ACHN (cell line): Measurements from ENCODE around the gene ZDHHC4.
"Not testable (repeated sequence)": the region's sequence is repeated elsewhere in the genome, so short reads cannot be mapped to it uniquely, and the experiment has no call there.

Source experiments
- DNase-seq: peaks from one replicate; pipeline ENCODE4 v3.0.0-alpha.2; 2015
- in situ Hi-C: cut with HindIII; loops from 2 replicates; pipeline ENCODE4 v1.10.0; 2017; ENCODE audit warnings: low sequenced_read_pairs, low pct_ligation_motif_present, low pct_unique_long_range_greater_than_20kb

Gene ZDHHC4

GRCh38 chr7:6622134-6622710, 45.0 kb downstream of the ZDHHC4 start:
- no peak for DNase-seq
- in situ Hi-C loops = no loop called here

GRCh38 chr7:6623589-6624245, 46.5 kb downstream of the ZDHHC4 start:
- no peak for DNase-seq

GRCh38 chr7:6624246-6624611, 47.0 kb downstream of the ZDHHC4 start:
- in situ Hi-C loops = no loop called here
- no peak for DNase-seq

More at GRCh38 chr7:6623589-6624245, 46.5 kb downstream of the ZDHHC4 start:
- in situ Hi-C loops = no loop called here

- in situ Hi-C loops = no loop called here
- DNase-seq = no peak
These were observed 50.8 kb downstream of the ZDHHC4 start for GRCh38 chr7:6628045-6628444.

- in situ Hi-C loops = no loop called here
- DNase-seq = no peak
These were observed 53.0 kb downstream of the ZDHHC4 start for GRCh38 chr7:6630007-6630849.

GRCh38 chr7:6631605-6632004, 54.4 kb downstream of the ZDHHC4 start:
- in situ Hi-C loops = no loop called here
- DNase-seq = no peak

- in situ Hi-C loops = no loop called here
These were observed 56.8 kb downstream of the ZDHHC4 start for GRCh38 chr7:6634021-6634420.

GRCh38 chr7:6634971-6635370, 57.7 kb downstream of the ZDHHC4 start:
- in situ Hi-C loops = not testable (repeated sequence)
- peak; percentile 16 for DNase-seq

More at GRCh38 chr7:6634021-6634420, 56.8 kb downstream of the ZDHHC4 start:
- no peak for DNase-seq

GRCh38 chr7:6636741-6637543, 59.7 kb downstream of the ZDHHC4 start, which contains the start of gene ZNF316:
ZNF316 (plus strand) TSS chr7:6637318; CDS start chr7:6642410, 5,092 bp downstream.
- in situ Hi-C loops = no loop called here

GRCh38 chr7:6637544-6638229, 60.4 kb downstream of the ZDHHC4 start:
- peak; percentile 55 for DNase-seq

More at GRCh38 chr7:6636741-6637543, 59.7 kb downstream of the ZDHHC4 start, which contains the start of gene ZNF316:
- peak; percentile 68 for DNase-seq

More at GRCh38 chr7:6637544-6638229, 60.4 kb downstream of the ZDHHC4 start:
- in situ Hi-C loops = no loop called here
